Hindlimb muscle (tissue), 1 donor: ENCODE data around the gene ADPRHL1. TPM values are rescaled to one million over a fixed set of nuclear protein-coding genes. Genes with fewer than 3 reads are reported as not detected.

ENCODE experiments used
- DNase-seq: peaks from one replicate; pipeline ENCODE4 v3.0.0-alpha.2; 2013
- polyA plus RNA-seq: library from polyadenylated mRNA; unstranded; fragments of 120-200 nt; gene quantifications from one replicate; pipeline ENCODE4 v1.2.1, GENCODE V29; 2013; ENCODE audit not compliant: insufficient read length

ADPRHL1 gene
- polyA plus RNA-seq, 1 donor, result 263 TPM

DNA sequence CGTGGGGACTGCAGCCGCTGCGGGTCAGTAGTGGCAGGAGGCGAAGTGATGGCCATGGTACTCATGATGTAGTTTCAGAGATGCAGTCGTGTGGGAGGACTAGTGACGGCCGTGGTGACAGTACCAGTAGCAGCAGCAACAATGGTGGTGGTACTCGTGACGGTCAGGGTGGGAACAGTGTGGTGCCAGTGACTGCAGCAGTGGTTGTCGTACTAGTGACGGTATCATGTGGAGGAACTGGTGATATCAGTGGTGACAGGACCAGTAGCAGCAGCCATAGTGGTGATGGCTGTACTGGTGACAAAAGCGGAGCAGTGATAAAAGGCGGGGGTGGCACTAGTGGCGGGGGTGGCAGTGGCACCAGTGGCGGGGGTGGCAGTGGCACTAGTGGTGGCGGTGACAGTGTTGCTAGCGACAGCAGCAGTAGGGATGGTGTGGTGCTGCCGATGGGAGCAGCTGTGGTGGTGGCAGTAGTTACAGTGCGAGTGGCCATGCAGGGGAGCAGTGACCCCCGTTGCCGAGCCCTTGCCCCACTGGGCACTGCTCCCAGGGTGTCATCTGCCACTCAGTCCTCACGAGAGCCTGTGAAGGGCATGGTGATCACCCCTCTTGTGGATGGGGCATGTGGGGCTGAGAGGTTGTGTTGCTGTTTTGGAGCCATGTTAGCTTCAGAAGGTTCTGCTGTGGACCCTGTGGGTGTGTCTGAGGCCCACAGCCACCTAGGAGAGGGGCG lies 22.7 kb downstream of the ADPRHL1 start:
- no peak for DNase-seq

DNA sequence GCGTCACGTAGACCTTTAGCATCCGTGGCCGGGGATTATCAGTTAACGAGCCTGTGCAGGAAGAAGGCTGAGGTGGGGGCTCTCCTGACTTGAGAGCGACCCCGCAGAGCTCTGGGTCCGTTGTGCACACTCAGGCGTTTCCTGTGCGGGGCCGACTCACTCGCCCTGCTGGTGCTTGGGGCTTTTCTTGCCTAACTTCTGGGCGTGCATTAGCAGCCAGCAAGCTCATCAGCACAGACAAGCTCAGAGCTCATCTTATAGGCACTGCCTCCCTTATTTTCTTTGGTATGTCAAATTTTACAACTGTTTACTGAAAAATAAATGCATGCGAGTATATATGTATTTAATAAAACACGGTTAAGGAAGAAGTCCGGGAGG lies 23.7 kb downstream of the ADPRHL1 start:
- no peak for DNase-seq

DNA sequence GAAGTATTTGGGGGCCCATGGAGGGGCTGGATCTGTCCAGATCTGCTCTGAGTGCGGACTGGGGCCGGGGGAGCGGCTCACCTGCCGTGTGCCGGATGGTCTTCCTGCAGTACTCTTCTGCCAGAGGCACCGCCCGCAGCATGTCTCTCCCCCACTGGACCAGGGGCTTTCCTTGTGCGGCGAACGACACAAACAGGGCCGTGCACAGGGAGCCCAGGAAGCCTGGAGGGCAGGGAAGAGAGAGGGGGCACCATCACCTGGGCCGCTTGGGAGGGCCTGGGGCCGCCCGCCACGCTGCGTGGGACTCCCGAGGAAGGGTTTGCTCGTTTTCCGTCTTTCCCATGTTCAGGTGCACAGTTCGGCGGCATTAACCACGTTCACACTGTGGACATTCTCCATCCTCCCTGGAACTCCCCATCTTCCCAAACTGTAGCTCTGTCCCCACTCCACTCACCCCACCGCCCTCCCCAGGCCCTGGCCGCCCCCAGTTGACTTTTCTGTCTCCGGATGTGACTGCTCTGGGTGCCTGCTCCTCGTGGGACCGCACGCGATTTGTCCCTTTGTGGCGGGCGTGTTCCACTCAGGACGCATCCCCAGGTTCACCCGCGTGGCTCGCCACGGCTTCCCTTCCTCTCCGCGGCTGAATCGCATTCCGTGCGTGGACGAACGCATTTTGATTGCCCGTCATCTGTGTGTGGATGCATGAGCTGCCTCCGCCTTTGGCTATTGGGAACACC lies 24.2 kb downstream of the ADPRHL1 start:
- no peak for DNase-seq

DNA sequence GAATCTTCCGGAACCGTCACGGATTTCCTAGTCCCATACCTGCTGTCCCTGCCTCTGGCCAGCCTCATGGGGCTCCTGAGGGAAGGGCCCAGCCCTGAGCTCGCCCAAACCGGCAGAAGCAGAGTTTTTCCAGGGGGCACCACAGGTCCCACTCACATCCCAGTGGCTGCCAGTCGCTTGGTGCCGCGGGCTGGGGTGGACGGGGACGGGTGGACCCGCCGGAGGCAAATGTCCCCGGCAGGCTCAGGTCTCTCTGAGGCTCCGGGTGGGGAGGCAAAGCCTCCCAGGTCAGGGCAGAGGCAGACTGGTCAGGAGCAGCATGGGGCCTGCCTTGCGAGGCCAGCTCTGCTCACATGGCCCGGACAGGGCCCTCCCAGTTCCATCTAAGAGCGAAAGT lies 24.8 kb downstream of the ADPRHL1 start:
- no peak for DNase-seq

DNA sequence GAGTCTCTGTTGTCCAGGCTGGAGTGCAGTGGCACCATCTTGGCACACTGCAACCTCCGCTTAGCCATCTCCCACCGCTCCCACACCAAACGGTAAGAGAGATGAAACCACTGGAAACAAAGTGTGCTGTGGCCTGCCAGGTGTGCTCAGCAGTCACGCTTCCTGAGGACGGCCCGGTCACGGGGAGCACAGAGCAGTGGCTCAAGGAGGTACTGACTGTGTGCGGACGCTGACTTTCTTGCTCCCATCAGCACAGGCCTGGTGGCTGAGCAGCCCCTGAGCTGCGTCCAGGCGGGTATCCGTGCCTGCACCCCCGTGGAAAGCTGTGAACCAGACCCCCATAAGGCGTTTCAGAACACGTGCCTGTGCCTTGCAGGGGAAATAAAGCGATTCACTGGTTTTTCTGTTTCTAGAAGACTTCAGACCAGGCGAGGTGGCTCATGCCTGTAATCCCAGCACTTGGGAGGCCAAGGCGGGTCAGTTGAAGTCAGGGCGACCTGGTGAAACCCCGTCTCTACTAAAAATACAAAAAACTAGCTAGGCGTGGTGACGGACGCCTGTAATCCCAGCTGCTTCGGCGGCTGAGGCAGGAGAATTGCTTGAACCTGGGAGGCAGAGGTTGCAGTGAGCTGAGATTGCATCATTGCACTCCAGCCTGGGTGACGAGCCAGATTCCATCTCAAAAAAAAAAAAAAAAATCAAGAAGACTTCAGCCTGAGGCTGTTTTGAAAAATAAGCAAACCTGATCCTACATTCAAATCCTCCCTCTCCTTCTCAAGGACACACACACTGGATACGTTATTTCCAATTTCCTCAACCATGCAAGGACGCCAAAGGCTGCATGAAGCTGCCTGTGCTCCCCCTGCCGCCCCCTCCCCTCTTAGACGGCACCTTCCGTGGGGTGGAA lies 25.5 kb downstream of the ADPRHL1 start:
- no peak for DNase-seq

DNA sequence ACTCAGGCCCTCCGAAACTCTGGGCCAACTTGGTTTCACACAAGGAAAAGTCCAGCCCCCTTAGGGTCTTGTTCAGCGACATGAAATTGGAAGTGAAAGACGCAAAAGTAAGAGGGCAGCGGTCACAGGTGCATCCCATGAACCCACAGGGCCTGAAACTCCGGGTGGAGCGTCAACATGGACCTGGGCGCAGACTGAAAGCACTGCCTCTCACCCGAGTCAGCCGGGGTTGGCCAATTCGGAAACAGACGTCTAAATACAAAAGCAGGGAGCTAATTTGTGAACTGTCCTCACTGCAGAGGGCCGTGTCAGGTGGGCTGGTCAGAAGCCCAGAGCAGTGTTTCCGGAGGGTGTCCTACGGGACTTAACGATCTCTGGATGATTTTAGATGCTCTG lies 26.7 kb downstream of the ADPRHL1 start:
- no peak for DNase-seq

DNA sequence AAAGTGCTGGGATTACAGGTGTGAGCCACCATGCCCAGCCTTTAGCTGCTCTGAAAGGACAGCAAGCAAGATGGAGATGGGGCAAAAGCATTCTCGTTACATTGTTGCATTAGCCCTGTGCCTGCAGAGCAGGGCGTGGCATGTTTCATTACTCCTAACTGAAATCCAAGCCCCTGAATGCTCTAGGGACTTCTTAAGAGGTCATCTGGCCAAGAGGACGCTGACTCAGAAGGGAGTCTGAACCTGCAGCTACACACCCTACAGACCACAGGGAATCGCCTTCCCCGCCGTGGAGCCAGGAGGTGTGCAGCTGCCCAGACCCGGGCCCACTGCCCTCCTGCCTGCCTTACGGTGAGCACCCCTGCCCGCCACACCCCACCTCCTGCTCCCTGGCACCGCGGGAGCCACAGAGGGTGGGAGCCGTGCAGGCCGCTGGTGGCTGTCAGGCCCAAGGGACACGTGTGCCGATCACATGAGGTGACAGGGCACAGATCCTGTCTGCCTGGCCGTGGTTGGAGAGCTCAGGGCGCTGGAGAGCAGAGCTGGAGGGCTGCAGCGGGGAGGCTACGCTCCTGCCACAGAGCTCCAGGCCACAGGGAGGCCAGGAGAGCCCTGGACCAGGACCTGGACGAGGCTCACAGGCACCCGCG lies 27.2 kb downstream of the ADPRHL1 start:
- DNase-seq, result no peak

DNA sequence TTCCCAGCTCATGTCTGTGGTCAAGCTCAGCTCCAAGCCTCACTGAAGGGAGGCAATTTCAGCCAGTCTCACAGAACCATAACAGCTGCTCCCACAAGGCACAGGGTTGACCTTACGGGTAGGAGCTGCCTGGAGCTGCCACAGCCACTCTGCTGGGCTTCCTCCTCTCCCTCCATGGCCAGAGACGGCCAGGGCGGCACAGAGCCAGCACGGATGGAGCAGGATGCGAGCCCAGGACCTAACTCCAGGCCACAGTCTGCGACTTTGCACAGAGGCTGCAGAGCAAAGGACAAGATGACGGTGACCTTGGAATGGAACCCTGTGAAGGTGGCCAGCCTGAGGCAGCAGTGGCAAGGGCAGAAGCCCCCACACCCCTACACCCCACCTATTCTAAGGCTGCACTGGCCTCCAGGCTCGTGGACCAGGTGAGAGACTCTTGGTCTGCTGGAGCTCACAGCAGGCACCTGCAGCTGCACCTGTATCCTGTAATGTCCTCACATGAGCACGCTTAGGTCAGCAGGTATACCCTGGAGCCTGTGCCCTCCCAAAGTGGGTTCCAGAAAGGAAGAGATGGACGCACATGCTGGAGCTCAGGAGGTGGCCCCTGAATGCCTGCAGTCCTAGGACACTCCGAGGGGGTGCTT lies 29.6 kb downstream of the ADPRHL1 start:
- no peak for DNase-seq

DNA sequence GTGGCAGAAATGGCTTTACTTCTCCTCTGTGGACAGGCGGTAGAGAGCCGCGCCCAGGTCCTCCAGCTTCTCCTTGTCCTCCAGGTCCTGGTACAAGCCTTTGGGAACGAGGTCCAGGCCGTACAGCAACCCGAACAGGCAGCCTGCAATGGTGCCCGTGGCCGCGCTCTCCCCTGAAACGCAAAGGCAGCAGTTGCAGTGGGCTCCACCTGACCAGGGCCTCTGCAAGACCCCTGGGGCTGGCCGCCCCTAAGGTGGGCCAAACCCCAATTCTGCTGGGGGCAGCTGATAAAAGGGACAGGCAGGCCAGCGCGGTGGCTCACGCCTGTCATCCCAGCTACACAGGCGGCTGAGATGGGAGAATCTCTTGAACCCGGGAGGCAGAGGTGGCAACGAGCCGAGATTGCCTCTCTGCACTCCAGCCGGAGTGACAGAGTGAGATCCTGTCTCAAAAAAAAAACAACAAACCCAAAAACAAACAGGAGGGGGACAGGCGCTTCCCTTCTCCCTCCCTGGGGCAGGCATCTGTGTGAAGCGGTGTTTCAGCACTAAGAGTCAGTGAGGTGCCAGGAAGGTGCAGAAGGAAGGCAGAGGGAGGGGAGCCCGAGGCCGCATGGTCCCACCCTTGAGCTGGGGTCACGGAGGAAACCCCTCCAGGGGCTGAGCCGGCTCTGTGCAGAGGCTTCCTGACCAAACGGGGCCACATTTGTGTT lies 30.3 kb downstream of the ADPRHL1 start:
- DNase-seq, result no peak

DNA sequence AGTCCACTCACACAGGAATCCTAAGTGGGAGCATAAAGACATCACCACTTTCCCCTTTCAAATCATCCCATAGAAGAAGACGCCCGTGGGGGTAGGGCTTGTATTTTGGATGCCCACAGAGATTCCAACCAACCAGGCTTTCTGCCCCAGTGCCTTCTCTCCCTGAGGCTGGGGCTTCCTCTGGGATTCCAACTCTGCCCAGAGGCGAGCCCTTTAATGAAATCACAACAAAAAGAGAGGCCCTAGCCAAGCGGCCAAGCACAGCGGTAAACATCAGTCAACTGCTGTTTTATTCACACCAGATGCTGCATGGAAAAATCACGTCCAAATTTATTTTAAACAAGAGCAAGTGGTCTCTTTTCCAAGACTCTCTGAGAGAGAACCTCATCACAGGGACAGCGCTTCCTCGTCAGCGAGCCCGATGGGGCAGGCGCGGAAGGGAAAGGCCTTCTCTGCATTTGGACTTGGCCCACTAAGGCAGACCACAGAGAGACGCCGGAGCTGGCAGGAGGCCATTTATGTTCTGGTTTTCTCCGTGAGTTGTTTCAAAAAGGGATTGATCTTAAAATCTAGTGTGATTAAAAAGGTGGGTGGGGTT lies 31.5 kb downstream of the ADPRHL1 start:
- peak; percentile 78 for DNase-seq

DNA sequence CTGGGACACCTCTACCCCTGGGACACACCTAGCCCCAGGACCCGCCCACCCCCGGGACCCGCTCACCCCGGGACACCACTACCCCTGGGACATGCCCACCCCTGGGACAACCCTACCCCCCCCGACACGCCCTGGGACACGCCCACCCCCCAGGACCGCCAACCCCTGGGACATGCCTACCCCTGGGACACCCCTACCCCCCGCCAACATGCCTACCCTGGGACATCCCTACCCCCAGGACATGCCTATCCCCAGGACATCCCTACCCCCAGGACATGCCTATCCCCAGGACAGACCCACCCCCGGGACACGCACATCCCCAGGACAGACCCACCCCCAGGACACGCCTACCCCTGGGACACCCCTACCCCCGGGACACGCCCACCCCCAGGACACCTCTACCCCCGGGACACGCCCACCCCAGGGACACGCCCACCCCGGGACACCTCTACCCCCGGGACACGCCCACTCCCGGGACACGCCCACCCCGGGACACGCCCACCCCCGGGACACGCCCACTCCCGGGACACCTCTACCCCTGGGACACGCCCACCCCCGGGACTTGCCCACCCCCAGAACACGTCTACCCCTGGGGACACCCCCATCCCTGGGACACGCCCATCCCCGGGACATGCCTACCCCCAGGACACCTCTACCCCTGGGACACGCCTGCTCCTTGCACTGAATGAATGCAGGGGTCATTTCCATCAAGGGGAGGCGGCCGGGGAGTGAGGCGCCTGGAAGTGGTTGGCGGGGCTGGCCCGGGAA lies 32.3 kb downstream of the ADPRHL1 start:
- no peak for DNase-seq

DNA sequence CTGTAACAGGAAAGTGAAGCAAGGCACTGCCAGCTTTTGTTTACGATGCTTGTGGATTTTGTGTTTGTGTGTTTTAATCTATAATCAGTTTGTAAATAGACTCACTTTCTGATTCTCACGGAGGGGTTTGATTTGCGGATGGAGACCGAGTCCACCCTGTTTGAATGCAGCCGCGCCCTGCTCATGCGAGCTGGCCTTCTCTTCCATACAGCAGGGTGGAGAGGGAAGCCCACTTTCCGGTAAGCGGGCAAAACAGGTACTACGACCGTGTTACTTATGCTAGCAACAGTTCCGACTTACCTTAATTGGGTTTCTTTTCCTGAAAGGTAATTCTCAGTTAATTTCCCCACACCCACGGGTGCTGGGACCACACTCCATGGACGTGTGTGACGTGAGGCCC lies 33.1 kb downstream of the ADPRHL1 start:
- no peak for DNase-seq

DNA sequence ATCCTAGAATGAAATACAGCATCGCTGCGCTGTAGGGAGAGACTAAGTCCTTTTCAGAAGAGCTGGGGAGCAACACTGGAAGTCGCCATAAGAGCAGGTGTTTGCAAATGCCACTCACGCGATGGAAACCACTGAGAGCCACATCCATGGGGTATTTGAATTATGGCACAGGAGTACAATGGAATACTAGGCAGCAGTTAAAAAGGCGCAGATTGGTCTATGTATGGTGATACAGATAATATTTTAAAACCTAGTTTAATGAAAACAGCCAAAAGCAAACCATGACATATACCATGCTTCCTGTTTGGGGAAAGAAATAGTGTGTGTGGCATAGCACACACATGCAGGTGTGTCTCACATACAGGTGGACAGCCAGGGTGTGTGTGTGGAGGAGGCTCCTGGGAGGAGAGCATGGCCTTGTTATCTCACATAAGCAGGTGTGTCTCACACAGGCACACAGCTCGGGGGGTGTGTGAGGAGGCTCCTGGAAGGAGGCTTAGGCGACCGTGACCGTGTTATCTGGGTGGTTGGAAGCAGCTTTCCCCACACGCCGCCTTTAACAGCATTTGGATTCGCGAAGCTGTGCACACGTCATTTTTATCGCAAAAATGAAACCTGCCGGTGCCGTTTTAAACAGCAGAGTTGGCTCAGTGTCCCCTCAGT lies 33.6 kb downstream of the ADPRHL1 start:
- DNase-seq, result no peak

DNA sequence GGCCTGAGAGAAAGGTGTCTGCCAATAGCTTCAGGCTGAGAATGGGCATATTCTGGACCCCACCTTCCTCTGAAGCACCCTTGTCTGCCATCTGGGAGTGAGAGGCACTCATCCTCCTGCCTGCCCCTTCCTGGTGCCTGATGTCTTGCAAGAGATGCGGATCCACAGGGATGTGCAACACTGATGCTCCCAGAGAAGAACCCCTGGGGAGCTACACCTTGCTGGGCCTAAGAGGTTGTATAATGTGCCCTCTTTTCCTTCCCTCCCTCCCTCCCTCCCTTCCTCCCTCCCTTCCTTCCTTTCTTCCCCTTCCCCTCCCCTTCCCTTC lies 34.6 kb downstream of the ADPRHL1 start:
- no peak for DNase-seq

DNA sequence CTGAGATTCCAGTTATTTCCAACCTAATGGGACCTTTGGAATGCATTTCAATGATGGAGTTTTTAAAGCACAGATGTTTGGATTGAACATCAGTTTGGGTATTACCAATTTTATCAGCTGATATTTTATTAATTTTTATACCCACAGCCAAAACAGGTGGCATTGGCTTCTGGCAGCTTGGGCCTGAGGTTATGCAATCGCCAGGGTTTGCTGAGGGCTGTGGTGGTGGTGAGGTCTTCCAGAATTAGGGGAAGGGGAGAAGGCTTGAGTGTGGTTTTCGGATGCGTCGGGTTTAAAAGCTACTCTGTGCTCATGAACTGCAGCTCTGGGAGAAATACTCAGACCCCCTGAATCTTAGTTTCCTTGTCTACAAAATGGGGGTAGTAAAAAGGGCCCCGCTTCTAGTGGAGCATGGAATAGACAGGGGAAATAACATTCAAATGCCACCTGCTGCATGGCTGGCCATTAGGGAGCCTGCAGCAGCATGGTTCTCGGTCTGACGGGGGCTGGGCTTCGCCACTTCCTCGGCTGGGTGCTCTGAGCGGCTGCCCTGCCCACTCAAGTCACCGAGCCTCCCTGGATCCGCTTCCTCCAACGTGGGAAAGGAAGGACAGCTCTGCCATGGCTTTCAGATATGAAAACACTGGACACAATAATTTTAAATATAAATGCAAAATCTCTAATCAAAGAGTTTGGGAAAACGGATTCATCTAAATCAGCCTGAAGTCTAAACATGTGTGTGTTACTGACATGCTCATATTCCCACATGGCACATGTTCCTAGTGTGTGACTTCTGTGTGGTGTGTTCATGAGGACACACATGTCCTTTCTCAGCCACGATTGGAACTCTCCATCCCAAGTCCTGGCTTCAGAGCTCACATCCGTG lies 35.2 kb downstream of the ADPRHL1 start:
- no peak for DNase-seq

DNA sequence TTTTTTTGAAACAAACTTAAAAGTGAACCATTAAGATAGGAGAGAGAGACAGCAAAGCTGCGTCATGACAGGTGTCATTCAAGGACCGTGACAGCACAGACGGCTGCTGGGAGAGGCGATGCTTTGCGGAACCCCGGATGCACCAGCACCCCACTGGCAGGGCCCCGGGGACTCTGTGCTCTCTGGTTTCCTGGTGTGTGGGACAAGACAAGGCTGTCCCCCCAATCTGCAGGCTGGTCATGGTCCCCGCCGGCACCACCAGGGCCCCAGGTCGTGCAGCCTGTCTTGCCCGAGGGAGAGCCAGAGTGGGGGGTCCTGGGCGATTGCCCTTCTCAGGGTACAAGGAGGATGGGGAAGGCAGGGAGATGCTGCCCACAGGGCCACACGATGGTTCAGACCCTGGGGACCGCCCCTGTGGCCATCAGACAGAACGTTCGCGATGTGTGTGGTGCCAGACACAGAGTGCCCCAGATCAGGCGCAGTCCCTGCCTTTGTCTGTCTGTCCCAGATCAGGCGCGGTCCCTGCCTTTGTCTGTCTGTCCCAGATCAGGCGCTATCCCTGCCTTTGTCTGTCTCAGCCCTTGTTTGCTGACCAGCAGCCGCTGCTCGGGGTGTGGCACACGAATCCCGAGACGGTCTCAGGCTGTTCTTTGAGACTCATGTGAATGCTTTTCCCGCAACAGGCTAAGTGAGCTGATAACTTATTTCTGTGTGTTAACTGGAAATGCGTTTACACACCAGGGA lies 36.1 kb downstream of the ADPRHL1 start:
- DNase-seq, result no peak

DNA sequence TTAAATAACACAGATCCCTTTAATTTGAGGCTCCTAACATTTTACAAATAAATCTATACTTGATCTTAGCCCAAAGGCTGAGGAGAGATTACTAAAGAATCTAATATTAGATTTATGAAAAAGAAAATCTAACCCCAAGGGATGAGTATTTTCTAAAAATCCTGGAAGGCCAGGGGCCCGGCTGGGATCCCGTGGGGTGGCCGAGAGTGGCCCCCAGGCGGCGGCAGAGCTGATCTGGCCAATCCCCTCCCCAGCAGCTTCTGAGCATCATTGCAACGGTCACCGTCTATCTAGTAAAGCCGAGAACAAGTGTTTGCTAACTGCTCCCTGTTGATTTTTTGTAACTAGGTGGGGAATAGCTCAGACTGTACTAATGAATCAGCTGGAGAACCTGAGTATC lies 37.5 kb downstream of the ADPRHL1 start:
- no peak for DNase-seq

DNA sequence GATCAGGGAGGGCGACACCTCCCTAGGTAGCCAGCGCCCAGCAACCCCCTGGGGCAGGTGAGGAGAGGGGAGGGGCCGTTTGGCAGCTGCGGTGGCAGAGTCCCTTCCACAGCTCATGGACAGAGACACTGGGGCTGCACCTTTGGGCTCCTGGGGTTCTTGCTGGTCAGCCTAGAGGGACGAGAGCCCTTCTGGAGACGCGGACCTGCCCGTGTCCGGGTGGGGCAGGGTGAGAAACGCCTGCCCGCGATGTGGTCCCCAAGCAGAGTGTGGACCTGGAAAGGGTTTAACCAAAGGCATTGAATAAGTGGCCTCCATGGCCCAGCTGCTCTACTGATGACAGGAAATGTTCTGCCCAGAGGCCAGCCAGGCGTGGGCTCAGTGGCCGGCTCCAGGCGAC lies 38.3 kb downstream of the ADPRHL1 start:
- DNase-seq, result no peak
